Prostate gland (tissue), 1 donor: ENCODE results near the gene AADACL4.

Experiments used
- POLR2A ChIP-seq: fragments of 450-650 bp; IDR thresholded peaks from one replicate; pipeline ENCODE4 v1.6.1; 2016; ENCODE audit warnings: antibody characterized with exemption, mild to moderate bottlenecking
- POLR2AphosphoS5 ChIP-seq: sonication (generic); formaldehyde crosslinking; IDR thresholded peaks from one replicate; pipeline ENCODE4 v1.6.1; 2017; ENCODE audit warnings: antibody characterized with exemption

DNA sequence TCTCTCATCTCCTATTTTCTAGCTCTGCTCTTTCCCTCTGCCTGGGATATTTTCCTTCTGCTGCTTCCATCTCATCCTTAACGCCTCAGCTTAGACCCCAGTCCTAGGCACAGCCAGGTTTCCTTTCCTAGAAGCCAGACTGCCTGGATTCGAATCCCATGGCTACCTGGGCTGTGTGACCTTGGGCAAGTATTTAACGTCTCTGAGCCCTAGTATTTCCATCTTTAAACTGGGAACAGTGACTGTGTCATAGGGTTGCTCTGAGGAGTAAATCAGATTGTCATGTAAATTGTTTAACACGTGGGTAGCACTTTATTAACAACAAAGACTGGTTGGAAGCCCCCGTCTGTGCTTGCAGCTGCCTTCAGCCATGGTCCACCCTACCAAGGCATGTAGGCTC, 44.2 kb upstream of the AADACL4 start:
- TF ChIP-seq POLR2A = no peak
- no peak for TF ChIP-seq POLR2AphosphoS5
